WTC11 (cell line): ENCODE results near the gene CFAP68.
"Not testable (repeated sequence)": the region's sequence is repeated elsewhere in the genome, so short reads cannot be mapped to it uniquely, and the experiment has no call there.

Experiments used
- CBFB ChIP-seq: sonication (generic); formaldehyde crosslinking; IDR thresholded peaks from 2 replicates; pipeline ENCODE4 v1.8.1; 2022; ENCODE audit warnings: mild to moderate bottlenecking, low read depth, missing genetic modification reagents
- CREM ChIP-seq: sonication (generic); formaldehyde crosslinking; IDR thresholded peaks from 2 replicates; pipeline ENCODE4 v1.8.1; 2022; ENCODE audit warnings: mild to moderate bottlenecking, missing genetic modification reagents, moderate library complexity
- CTCF ChIP-seq: fragments of 200-600 bp; IDR thresholded peaks from 2 replicates; pipeline ENCODE4 v1.8.0; 2022; ENCODE audit warnings: antibody characterized with exemption
- MXD4 ChIP-seq: fragments of 250-450 bp; sonication (Bioruptor Pico); IDR thresholded peaks from 2 replicates; pipeline ENCODE4 v1.8.0; 2021; ENCODE audit warnings: mild to moderate bottlenecking, moderate library complexity, borderline replicate concordance
- PRRX2 ChIP-seq: fragments of 250-450 bp; sonication (Bioruptor Pico); IDR thresholded peaks from 2 replicates; pipeline ENCODE4 v1.8.0; 2021; ENCODE audit warnings: mild to moderate bottlenecking
- SP1 ChIP-seq: sonication (generic); formaldehyde crosslinking; conservative IDR thresholded peaks from 2 replicates; pipeline ENCODE4 v1.8.1; 2022; ENCODE audit warnings: missing genetic modification reagents
- TCF7 ChIP-seq: sonication (generic); formaldehyde crosslinking; IDR thresholded peaks from 2 replicates; pipeline ENCODE4 v1.8.0; 2022; ENCODE audit warnings: mild to moderate bottlenecking, low read depth, missing genetic modification reagents, moderate library complexity
- TEAD4 ChIP-seq: sonication (generic); formaldehyde crosslinking; IDR thresholded peaks from 2 replicates; pipeline ENCODE4 v1.8.0; 2022; ENCODE audit warnings: mild to moderate bottlenecking, missing genetic modification reagents
- USF2 ChIP-seq: sonication (generic); formaldehyde crosslinking; IDR thresholded peaks from 2 replicates; pipeline ENCODE4 v1.8.1; 2023; ENCODE audit warnings: mild to moderate bottlenecking, missing genetic modification reagents, moderate library complexity
- ZNF138 ChIP-seq: sonication (generic); formaldehyde crosslinking; conservative IDR thresholded peaks from 2 replicates; pipeline ENCODE4 v1.8.1; 2022; ENCODE audit warnings: mild to moderate bottlenecking, moderate library complexity, missing genetic modification reagents
- ZNF281 ChIP-seq: sonication (generic); formaldehyde crosslinking; IDR thresholded peaks from 2 replicates; pipeline ENCODE4 v1.8.0; 2023; ENCODE audit warnings: mild to moderate bottlenecking, missing genetic modification reagents

GRCh38 chr11:111933176-111933575 is 53.8 kb downstream of the CFAP68 start:
- not testable (repeated sequence) for TF ChIP-seq PRRX2; TEAD4 (CRISPR knock-in tag); CTCF; ZNF281 (CRISPR knock-in tag); USF2 (CRISPR knock-in tag); ZNF138; MXD4 (CRISPR knock-in tag); SP1; CBFB; TCF7 (CRISPR knock-in tag); CREM (CRISPR knock-in tag)
